Activated CD4-positive, CD25-positive, alpha-beta regulatory T cell treated with anti-CD3 and anti-CD28 coated beads, Interleukin-2, amount 50 U/mL, for 16 hours (primary cell): ENCODE measurements around the gene BST2.
A peak's percentile ranks its signal among the peaks of the same experiment; 100 is the strongest.

Source experiments
- DNase-seq: peaks from one replicate; pipeline ENCODE4 v3.0.0-alpha.2; 2020; ENCODE audit warnings: low read depth, low spot score

BST2 gene

DNA sequence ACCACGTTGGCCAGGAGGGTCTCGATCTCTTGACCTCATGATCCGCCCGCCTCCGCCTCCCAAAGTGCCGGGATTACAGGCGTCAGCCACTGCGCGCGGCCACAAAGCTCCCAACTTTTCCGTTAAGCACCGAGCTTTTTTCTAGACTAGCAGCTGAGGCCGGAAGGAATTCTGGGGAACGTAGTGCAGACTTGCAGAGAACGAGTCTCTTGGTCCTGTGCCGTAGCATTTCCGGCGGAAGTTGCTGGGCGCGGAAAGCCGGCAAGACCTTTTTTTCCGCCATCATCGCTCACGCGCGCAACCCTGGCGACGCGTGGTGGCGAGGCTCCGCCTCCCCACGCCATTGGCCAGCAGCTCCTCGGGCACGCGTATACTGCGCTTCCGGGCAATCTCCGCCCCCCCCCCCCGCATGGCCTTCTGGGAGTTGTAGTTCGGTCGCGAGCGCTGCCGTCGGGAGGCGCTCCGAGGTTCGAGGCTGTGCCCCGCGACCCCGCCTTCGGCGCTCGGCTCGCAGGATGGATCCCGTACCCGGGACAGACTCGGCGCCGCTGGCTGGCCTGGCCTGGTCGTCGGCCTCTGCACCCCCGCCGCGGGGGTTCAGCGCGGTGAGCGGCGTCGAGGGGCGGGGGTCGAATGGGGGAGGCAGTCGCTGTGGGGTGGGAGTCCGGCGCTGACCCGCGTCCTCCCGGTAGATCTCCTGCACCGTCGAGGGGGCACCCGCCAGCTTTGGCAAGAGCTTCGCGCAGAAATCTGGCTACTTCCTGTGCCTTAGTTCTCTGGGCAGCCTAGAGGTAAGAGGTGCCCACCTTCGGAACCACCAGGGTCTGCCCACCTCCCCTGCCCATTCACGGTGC is 14.4 kb upstream of the BST2 start, which contains the start of gene MVB12A:
Gene MVB12A, plus strand, starts transcription at position 427 of the 854 bp plus-strand sequence. Its CDS starts 89 bp downstream, at position 516.
- DNase-seq = peak; percentile 91

DNA sequence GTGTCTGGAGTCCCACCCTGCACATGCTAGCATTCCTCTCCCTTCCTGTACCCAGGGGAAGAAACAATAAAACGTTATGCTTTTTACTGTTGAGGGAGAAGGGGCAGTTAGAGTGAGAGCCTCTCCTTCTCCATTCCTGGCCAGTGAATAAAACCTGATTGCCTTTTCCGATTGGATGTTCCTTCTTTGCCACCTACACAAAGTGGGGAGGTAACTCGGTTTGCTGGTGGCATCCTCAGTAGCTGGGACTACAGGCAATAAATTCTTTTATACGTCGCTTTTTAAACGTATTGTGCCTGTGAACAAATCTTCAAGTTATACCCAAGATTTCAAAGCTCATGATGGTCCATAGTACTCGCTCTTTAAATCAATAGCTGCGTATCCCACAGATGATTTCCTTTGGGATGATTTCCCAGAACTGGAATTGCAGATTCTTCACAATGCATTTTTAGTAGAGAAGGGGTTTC is 13.8 kb upstream of the BST2 start:
- DNase-seq = no peak

DNA sequence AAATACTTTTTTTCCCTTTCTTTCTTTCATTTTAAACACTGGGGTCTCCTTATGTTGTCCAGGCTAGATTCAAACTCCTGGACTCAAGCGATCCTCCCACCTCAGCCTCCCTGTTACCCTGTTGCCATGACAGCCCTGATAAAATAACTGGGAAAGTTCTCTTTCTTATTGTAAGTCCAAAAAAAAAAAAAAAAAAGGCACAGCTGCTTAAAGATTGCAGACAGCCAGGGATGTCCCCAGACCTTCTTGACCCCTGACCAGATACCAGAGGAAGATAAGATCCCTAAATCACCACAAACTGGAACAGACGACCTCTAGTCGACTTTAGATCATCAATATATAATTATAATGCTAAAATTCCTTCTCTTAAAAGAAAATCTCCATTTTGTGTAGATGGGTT is 13.3 kb upstream of the BST2 start:
- no peak for DNase-seq

DNA sequence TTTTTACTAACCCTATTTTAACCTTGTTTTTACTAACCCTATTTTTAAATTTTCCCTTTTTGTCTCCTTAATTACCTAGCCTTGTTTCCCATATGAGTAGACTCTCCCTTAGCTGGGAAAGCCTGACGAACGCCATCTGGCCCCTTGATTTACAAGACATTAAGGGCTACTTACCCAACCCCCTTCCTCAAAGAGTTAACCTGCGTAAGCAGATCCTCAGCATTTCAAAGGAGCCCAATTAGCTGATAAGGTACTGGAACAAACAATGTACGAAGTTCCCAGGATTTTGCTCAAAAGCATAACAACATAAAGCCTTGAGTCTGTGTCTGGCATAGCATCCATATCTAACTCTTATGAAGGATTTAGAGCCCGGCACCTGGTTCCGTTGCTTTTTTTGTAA is 9.7 kb upstream of the BST2 start:
- no peak for DNase-seq

DNA sequence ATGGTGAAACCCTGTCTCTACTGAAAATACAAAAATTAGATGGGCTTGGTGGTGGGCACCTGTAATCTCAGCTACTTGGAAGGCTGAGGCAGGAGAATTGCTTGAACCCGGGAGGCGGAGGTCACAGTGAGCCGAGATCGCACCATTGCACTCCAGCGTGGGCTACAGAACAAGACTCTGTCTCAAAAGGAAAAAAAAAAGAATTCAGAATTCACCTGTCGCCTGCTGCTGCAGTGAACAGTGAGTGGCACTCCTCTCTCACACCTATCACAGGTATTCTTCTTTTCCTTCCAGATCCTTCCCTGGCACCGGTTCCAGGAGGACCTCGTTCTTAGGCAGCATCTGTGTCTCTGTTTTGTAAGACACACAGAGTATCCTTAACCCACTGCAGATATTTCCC is 8.7 kb upstream of the BST2 start:
- DNase-seq = no peak

DNA sequence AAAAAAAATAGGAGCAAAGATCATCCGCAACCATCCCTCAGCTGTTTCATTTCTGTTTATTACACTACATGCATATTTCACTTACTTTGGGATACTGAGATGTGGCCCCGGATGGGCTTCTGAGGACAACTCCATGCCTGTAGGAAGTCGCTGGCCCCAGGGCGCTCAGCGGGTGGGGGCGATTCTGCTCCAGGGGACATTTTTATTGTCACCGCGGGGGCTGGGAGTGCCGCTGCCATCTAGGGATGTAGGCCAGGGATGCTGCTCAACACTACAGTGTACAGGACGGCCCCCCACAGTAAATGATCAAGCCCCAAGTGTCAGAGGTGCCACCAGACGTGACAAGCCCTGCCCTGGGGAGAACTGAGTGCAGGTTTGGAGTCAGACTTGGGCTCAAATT is 6.4 kb upstream of the BST2 start:
- DNase-seq = no peak

DNA sequence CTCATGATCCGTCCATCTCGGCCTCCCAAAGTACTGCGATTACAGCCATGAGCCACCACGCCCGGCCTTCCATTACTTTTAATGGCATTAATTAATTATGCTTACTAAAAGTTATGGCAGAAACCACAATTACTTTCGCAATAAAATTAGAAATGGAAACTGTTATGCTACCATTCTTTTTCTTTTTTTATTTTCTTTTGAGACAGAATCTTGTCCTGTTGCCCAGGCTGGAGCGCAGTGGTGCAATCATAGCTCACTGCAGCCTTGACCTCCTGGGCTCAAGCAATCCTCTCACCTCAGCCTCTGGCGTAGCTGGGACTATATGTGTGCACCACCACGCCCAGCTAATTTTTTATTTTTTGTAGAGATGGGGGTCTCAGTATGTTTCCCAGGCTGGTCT is 4.6 kb upstream of the BST2 start:
- no peak for DNase-seq

DNA sequence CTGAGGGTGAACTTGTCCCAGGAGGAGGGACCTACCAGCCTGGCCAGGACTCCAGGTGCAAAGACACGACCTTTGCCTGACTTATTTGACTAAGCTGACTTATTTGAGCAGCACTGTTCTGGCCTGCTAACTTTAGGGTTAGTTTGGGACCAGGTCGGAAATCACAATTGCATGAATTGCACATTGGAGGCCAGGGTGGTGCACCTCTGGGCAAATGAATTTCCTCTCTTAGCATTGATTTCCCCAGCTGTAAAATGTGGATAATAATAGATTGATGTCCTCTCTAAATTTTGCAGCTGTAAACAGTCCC is 1.4 kb upstream of the BST2 start:
- DNase-seq = no peak

DNA sequence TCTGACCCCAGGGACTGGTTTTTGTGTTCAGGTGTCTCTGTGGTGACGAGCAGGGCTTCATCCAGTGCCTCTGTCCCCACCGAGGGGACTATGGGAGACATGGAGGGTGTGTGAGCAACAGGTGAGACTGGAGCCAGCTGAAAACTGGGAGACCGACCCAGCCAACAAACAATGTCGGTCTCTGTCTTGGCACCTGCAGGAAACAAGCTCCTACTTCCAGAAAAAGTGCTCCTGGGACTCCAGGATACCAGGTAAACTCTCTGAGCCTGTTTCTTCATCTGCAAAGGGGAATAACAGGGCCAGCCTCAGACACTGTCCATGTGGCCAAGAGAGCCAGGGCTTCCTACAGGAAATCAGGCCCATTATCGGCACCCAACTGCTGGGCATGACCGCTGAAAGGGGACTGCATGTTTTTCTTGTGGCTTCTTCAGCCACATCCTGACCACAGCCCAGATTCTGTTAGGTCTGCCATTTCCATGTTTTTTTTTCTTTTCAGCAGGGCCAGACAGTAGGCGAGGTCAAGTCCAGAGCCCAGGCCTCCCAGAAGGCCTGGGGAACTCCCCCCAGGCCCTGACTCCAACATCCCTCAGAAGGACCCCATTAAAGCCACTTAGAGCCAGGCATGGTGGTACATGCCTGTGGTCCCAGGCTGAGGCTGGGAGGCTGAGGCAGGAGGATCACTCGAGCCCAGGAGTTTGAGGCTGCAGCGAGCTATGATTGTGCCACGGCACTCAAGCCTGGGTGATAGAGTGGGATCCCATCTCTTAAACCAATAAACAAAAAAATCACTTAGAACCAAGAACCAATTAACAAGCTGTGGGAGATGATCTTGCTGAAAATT is 836 bp upstream of the BST2 start:
- DNase-seq = no peak

DNA sequence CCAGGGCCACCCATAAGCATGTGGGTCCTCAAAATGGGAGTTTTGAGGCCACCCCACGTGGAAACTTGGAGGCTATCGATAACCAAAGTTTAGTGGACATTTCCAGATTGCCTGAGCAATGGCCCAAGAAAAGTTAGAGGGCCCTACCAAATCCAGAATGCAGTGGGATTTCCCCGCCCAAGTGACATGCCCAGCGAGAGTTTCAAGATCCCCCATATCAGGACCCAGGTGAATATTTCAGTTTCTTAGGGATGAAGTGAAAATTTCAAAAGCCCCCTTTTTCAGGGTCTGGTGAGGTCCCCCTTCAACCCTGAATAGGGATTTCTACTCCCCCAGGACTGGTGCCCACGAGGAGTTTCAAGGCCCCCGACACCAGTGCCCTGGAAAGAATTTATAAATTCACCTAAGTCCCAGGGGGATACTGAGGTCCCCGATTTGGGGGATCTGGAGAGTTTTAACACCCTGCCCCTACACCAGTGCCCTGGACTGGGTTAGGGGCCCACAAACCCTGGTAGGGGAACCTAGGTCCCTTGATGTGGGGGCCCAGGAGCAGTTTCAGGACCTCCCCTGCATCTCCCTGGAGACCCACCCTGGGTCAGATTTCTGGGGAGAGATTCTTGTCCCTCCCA is 695 bp downstream of the BST2 start:
- no peak for DNase-seq

DNA sequence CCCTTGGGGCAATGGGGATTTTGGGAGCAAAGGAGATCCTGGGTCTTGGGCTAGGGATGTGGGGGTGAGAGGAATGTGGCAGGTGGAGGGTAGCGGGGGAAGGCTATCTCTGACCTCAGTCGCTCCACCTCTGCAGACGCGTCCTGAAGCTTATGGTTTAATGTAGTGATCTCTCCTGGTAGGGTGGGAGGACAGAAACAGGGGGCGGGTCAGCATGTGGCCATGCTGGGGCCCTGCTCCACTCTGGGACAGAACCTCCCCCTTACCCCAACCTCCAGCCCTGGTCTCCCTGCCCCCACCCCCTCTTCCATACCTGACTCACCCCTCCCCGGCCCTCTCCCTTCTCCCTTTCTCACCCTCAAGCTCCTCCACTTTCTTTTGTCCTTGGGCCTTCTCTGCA is 1.4 kb downstream of the BST2 start:
- no peak for DNase-seq

DNA sequence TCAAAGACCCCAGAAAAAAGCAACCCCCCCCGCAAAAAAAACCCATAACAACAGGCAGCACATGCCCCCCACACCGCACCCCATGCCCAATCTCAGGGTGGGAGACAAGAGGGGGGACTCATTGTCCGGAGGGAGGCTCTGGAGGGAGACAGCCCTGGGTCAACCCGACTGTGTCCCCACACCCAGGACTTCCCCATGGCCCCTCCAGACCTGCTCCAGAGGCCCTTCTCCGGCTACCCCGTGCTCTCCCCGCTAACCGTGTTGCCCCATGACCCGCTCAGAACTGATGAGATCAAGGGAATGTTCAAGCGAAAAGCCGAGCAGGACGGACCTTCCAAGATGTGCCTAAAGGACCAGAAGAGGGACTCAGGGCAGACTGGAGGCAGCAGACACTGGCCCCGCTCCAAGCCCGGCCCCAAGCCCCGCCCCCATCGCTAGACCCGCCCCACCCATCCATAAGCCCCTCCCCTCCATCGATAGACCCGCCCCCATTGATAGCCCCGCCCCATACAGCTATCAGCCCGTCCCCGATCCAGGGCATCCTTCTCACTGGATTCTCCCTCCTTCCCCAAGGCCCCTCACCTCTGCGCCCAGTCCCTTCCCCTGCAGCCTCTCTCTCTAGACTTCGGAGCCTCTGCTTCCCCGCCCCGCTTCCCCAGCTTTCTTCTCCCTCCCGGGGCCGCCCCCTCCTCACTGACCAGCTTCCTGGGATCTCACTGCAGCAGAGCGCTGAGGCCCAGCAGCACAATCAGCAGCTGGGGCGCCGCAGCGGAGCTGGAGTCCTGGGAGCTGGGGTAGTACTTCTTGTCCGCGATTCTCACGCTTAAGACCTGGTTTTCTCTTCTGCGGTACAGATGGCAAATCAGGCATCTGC is 2.2 kb downstream of the BST2 start:
- DNase-seq = no peak

DNA sequence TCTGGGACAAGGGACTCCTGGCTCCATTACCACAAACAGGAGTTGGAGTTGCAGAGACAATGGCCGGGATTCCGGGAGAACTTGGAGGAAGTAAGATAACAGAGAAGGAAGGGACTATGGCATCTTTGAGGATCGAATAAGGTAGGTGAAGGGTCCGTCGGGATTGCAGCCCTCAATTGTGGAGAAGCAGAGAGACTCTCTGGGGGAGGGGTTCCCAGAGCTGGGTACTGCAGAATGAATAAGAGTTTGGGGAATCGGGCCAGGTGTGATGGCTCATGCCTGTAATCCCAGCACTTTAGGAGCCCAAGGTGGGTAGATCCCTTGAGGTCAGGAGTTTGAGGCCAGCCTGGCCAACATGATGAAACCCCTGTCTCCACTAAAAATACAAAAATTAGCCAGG is 3.8 kb downstream of the BST2 start:
- no peak for DNase-seq

DNA sequence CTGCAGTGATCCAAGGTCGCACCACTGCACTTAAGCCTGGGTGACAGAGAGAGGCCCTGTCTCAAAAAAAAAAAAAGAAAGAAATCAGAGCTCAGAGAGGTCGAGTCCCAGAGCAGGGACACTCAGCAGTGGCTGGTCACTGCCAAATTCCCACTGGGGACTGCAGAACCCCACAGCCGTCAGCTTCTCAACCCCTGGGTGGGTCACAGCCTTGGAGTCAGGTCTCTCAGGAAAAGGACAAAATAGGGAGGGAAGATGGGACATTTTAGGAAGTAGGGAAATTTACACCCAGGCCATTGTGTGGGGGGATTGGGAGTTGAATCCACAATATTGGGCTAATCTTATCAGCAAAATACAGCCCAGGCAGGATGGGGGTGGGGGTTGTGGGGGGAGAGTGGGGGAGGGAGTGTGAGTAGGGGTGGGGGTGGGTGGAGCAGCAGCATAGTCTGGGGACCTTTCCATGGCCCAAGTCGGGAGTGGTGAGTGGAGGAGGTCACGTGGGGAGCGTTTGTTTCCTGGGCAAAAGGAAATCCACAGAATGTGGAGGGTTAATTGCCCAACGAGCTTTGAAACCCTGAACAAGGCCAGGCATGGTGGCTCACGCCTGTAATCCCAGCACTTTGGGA is 6.4 kb downstream of the BST2 start:
- no peak for DNase-seq

DNA sequence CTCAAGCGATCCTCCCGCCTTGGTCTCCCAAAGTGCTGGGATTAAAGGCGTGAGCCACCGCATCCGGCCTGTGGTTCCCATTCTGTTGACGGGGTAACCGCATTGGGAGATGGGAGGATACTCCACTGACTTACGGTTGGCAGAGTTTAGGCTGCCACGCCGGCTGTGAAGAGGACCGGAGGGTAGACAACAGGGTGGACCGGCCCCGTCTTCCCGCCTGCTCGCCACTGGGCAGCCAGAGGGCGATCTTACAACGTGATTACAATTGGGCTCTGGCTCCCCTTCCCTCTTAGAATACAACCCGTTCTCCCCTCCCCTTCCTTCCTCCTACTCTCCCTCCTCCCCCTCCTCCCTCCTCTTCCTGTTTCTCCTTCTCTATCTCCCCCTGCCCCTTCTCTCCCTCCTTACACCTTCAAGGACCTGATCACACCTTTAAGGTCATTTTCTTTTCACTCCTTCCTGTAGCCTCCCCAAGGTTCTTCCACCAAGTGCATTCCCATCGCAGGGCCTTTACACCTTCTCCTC is 10.5 kb downstream of the BST2 start:
- peak; percentile 42 for DNase-seq

DNA sequence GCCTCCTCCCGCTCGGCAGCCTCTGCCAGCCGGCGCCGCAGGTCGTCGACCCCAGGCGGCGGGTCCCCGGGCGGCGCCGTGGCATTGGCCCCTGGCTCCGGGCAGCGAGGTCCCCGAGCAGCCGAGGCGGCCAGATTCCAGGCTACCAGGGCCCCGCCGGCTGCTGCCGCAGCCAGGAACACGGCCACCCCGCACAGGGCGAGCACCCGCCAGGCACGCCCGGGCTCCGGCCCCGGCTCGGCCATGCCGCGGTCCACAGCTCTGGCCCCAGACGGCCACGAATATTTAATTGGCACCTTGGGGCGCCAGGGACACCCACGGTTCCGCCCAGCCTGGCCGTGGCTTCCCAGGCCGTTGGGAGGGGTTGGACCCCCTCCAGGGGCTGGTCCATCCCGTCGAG is 11.5 kb downstream of the BST2 start, which contains the start of gene CCDC194:
Gene CCDC194, minus strand, starts transcription at position 283 of the 400 bp plus-strand sequence. Its CDS starts 38 bp downstream, at position 245.
- DNase-seq = no peak

DNA sequence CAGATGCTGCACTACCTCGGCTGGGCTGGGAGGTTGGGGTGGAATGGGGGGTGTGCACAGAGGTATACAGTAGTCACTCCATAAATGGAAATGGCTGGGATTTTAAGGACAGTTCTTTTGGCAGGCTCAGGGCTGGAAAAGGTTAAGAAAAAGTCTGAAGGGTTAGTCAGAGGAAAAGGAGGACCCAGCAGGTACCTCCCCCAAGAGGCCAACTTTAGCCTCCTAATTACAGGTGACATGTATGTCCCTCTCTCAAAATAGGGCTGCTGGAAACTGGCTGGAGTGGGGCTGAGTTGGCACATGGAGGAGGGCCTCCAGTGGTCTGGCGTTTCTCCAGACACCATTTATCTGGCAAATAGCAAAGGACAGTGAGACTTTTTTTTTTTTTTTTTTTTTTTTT is 12.4 kb downstream of the BST2 start:
- DNase-seq = no peak

DNA sequence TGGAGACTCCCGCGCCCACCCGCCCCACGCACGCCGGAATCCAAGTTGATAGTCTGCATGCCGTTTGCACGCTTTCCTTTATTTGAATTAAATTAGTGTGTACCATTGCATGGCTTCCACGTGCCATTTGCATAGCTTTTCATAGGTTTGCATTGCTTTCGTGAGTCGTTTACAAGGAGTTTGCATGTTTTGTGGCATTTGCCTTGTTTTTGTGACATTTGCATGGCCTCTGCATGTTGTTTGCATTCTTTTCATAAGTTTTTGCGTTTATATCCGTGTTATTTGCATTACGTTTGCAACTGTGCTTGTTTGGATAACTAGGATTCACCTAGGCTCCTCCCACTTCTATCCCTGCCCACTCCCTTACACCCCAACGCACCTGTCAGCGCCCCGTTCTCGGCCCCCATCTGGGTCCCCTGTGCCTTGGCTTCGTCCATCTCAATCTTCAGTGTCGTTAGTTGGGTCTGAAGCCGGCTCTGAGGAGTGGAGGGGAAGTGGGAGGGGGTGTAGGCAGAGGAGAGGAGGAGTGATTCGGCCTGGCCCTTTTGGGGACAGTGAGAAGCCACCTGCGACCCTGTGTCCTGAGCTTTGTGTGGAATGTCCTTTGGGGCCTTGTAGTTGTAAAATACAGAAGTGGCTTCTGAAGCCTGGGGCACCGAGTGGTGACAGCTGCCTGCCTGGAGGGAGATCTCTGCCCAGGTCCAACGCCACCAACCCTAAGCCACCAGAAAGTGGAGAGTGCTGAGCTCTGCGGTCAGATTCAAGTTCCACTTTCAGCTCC is 13.9 kb downstream of the BST2 start:
- DNase-seq = no peak

DNA sequence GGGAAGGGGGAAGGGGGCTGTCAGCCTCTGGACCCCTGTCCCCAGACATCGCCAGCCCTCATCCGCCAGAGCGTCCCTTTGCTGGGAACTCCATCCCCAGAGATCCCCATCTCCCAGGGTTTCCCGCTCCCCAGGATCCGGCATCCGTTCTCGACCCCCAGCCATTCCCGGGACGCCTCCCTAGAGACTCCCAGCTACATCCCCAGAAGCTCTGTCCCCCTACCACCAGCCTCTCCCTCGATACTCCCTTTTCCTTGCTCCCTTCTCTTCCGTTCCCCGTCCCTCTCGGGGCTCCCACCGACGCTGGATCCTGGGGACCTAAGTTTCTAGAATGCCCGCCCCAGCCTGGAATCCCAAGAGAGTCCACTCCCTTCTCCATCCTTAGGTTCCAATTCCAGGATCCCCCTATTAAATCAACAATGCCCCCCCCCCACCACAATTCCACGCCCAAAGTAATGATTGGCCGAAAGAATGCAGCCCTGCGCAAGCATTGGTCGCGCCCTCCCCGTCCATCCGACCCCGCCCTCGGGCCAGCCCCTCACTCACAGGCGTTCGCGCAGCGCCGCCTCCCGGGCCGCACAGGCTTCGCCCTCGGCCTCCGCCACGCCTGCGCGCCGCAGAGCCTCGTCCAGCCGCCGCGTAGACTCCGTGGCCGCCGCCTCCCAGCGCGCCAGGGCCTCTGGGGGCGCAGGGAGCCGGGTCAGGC is 14.6 kb downstream of the BST2 start:
- DNase-seq = peak; percentile 68
